Spleen (tissue), 11 donors: ENCODE results near the gene NKX6-2. TPM values are rescaled to one million over a fixed set of nuclear protein-coding genes. Genes with fewer than 3 reads are reported as not detected.

ENCODE experiments used
- DNase-seq: peaks from one replicate; pipeline ENCODE4 v3.0.0-alpha.2; 2020
- H3K27ac ChIP-seq, 8 donors: fragments of 200-600 bp; sonication (generic) in 7 of 8; 1 replicate in 4 of 8; 2 replicates in 4 of 8; pipeline versions ENCODE4 v1.5.0 to v1.8.0; 2016 to 2021; ENCODE audit warnings: inconsistent platforms in 4 of 8, mild to moderate bottlenecking in 4 of 8, moderate library complexity in 1 of 8
- H3K27me3 ChIP-seq, 7 donors: fragments of 200-600 bp; sonication (generic) in 6 of 7; replicated peaks in 1 of 7; 1 replicate in 4 of 7; 2 replicates in 3 of 7; pipeline versions ENCODE4 v1.5.0 to v1.8.0; 2016 to 2021; ENCODE audit warnings: inconsistent platforms in 3 of 7, mild to moderate bottlenecking in 1 of 7
- H3K36me3 ChIP-seq, 6 donors: fragments of 200-600 bp; sonication (generic) in 5 of 6; 1 replicate in 4 of 6; 2 replicates in 2 of 6; pipeline versions ENCODE4 v1.5.0 to v1.8.0; 2016 to 2021; ENCODE audit warnings: inconsistent platforms in 2 of 6
- H3K4me1 ChIP-seq, 6 donors: fragments of 200-600 bp; sonication (generic) in 5 of 6; 1 replicate in 3 of 6; 2 replicates in 3 of 6; pipeline versions ENCODE4 v1.5.0 to v1.8.0; 2016 to 2021; ENCODE audit warnings: inconsistent platforms in 3 of 6
- H3K4me3 ChIP-seq, 8 donors: fragments of 200-600 bp; sonication (generic) in 7 of 8; 1 replicate in 4 of 8; 2 replicates in 4 of 8; pipeline versions ENCODE4 v1.5.0 to v1.8.0; 2016 to 2021; ENCODE audit warnings: inconsistent platforms in 4 of 8, mild to moderate bottlenecking in 4 of 8, moderate library complexity in 2 of 8
- H3K9me3 ChIP-seq, 8 donors: fragments of 200-600 bp; sonication (generic) in 7 of 8; 1 replicate in 4 of 8; 2 replicates in 4 of 8; pipeline versions ENCODE4 v1.5.0 to v1.8.0; 2016 to 2021; ENCODE audit warnings: inconsistent platforms in 4 of 8
- CTCF ChIP-seq, 11 experiments: fragments of 200-600 bp in 7 of 11; fragments of 450-650 bp in 4 of 11; sonication (generic) in 4 of 11; IDR thresholded peaks in 8 of 11; conservative IDR thresholded peaks in 3 of 11; 1 replicate in 7 of 11; 2 replicates in 4 of 11; pipeline versions ENCODE4 v1.4.0 to v1.8.0; 2016 to 2021; ENCODE audit warnings: antibody characterized with exemption in 11 of 11, inconsistent platforms in 4 of 11, mild to moderate bottlenecking in 1 of 11
- POLR2A ChIP-seq, 3 donors: fragments of 450-650 bp; IDR thresholded peaks; one replicate each; pipeline ENCODE4 v1.5.1; 2017; ENCODE audit warnings: antibody characterized with exemption in 3 of 3, mild to moderate bottlenecking in 1 of 3
- POLR2AphosphoS5 ChIP-seq, 3 donors: sonication (generic); formaldehyde crosslinking; IDR thresholded peaks; one replicate each; pipeline ENCODE4 v1.5.1; 2017; ENCODE audit warnings: antibody characterized with exemption in 3 of 3
- WGBS, 5 donors: extraction: QIAGEN DNeasy Blood & Tissue Kit in 3 of 5; methylation state at CpG; one replicate each; pipeline versions ENCODE4 v1.1.5 to v1.1.7; 2013 to 2018; 5-methylcytosine and 5-hydroxymethylcytosine counted together
- intact Hi-C: fragments of 100-400 bp; cut with DNase I; formaldehyde crosslinking; loops from one replicate; pipeline ENCODE4 v1.15.0; 2023; ENCODE audit warnings: low total_unique reads
- polyA plus RNA-seq, 3 donors: library from polyadenylated mRNA; stranded (reverse); fragments of 200-250 nt; gene quantifications; one replicate each; pipeline ENCODE4 v1.2.1, GENCODE V29; 2013
- total RNA-seq, 7 donors: library from RNA; depleted of rRNA in 3 of 7; stranded (reverse); fragments of >200 nt in 3 of 7; fragmentation: NEBNext Ultra II Directional in 4 of 7; extraction: Animal tissue kit (Norgen Biotek cat#: 25700) in 4 of 7; gene quantifications; one replicate each; pipeline versions ENCODE4 v1.1.0 to v1.2.1, GENCODE V29; 2016 to 2021
- donor health status: healthy with polysubstance abuse.
- donor health status: DM: no; HTN: no; CAD: no; lungs with moderate emphysema.
- donor health status: DM: no; HTN: no; CAD: no.
- donor health status: Bipolar disorder and iron deficiency.
- donor health status: healthy.
- donor health status: DM: no; HTN: no; CAD: no.
- donor health status: DM: yes; HTN: yes; CAD: no.

NKX6-2 gene
- total and polyA plus RNA-seq, 10 donors: 0.03 to 0.08 TPM; not detected in 8

- peak; percentile 61 for DNase-seq
- Histone ChIP-seq H3K27ac (no peak overlapping the region), H3K27me3 (peaks cover 0 to 53% (median 36%) of the 10 kb centered on the region in 7 donors), H3K36me3 (no peaks in the 10 kb centered on the region), H3K9me3 (no peaks in the 10 kb centered on the region), H3K4me3 (no peak overlapping the region), H3K4me1 (peaks cover 3 to 12% (median 9%) of the 10 kb centered on the region in 6 donors)
- no peak for TF ChIP-seq POLR2A (IDR thresholded peaks at IDR 0.05)
- no peak for TF ChIP-seq CTCF (IDR thresholded peaks at IDR 0.05 in 8 of 11, conservative IDR thresholded peaks at IDR 0.05 in 3 of 11)
- TF ChIP-seq POLR2AphosphoS5 (IDR thresholded peaks at IDR 0.05): no peak
- intact Hi-C loops: no loop called here
- 74 to 82% (median 80%) methylated on average over 29 of the region's 29 CpGs for WGBS, 5 donors
Observed at GRCh38 chr10:132833421-132834111, 47.6 kb upstream of the NKX6-2 start.

- Histone ChIP-seq H3K4me3 (no peak overlapping the region), H3K9me3 (no peaks in the 10 kb centered on the region), H3K27me3 (peaks cover 0 to 53% (median 36%) of the 10 kb centered on the region in 7 donors), H3K27ac (no peak overlapping the region), H3K4me1 (peaks cover 3 to 12% (median 9%) of the 10 kb centered on the region in 6 donors), H3K36me3 (no peaks in the 10 kb centered on the region)
- TF ChIP-seq POLR2A (IDR thresholded peaks at IDR 0.05) (no peak), CTCF (IDR thresholded peaks at IDR 0.05 in 8 of 11, conservative IDR thresholded peaks at IDR 0.05 in 3 of 11) (no peak), POLR2AphosphoS5 (IDR thresholded peaks at IDR 0.05) (no peak)
- DNase-seq: peak; percentile 53
- 59 to 68% (median 64%) methylated on average over 30 of the region's 30 CpGs for WGBS, 5 donors
- intact Hi-C loops: no loop called here
Observed at GRCh38 chr10:132832186-132832969, 46.4 kb upstream of the NKX6-2 start.

GRCh38 chr10:132829403-132829802 is 43.5 kb upstream of the NKX6-2 start:
- WGBS, 5 donors: 76 to 86% (median 80%) methylated on average over 8 of the region's 8 CpGs
- TF ChIP-seq POLR2AphosphoS5 (IDR thresholded peaks at IDR 0.05) (no peak), POLR2A (IDR thresholded peaks at IDR 0.05) (no peak), CTCF (IDR thresholded peaks at IDR 0.05 in 8 of 11, conservative IDR thresholded peaks at IDR 0.05 in 3 of 11) (no peak)
- peaks cover 0 to 10% (median 0%) of the 10 kb centered on the region in 8 donors for H3K9me3 ChIP-seq
- no peaks in the 10 kb centered on the region for H3K36me3 ChIP-seq
- H3K4me3 ChIP-seq: no peak overlapping the region
- intact Hi-C loops: no loop called here
- peak; percentile 64 for DNase-seq
- peaks cover 0 to 28% (median 14%) of the 10 kb centered on the region in 7 donors for H3K27me3 ChIP-seq
- no peaks in the 10 kb centered on the region for H3K4me1 ChIP-seq
- no peak overlapping the region for H3K27ac ChIP-seq

DNA sequence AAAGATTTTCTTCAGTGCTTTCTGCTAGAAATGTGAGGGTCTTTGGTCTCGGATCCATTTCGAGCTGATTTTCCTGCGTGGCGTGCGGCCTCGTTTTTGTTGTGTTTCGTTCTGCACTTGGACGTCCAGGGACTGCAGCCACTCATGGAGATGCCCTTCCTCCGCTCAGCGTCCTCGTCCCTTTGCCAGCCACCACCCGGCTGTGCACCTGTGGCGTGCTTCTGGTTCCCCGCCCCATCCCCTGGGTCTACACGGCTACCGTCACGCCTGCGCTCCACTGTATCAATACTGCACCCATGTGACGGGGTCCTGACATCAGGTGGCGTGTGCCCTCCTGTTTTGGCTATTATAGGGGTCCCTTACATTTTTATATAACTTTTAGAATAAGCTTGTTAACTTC is 42.7 kb upstream of the NKX6-2 start:
- DNase-seq: peak; percentile 49
- peaks cover 0 to 10% (median 0%) of the 10 kb centered on the region in 8 donors for H3K9me3 ChIP-seq
- TF ChIP-seq CTCF (IDR thresholded peaks at IDR 0.05 in 8 of 11, conservative IDR thresholded peaks at IDR 0.05 in 3 of 11): no peak
- no peak for TF ChIP-seq POLR2AphosphoS5 (IDR thresholded peaks at IDR 0.05)
- TF ChIP-seq POLR2A (IDR thresholded peaks at IDR 0.05): no peak
- WGBS, 5 donors: 90 to 95% (median 91%) methylated on average over 20 of the region's 20 CpGs
- H3K4me1 ChIP-seq: no peaks in the 10 kb centered on the region
- intact Hi-C loops: no loop called here
- no peak overlapping the region for H3K4me3 ChIP-seq
- no peaks in the 10 kb centered on the region for H3K36me3 ChIP-seq
- peaks cover 0 to 20% (median 7%) of the 10 kb centered on the region in 7 donors for H3K27me3 ChIP-seq
- H3K27ac ChIP-seq: no peak overlapping the region
